ENCODE results near the gene HHAT.

The HHAT gene

GRCh38 chr1:210441028-210441427, 112.3 kb downstream of the HHAT start:
- H3K27ac ChIP-seq (ENCODE audit: low read depth, low read length, poor library complexity, severe bottlenecking), result no peak overlapping the region
- H3K9me2 ChIP-seq (ENCODE audit: low read depth, low read length), result no peaks in the 10 kb centered on the region
- no peaks in the 10 kb centered on the region for H3K27me3 ChIP-seq (ENCODE audit: insufficient read depth, low read length)
- H3K4me3 ChIP-seq (ENCODE audit: low read depth, low read length, poor library complexity, severe bottlenecking), result no peak overlapping the region
- H3K79me2 ChIP-seq (ENCODE audit: insufficient read depth, low read length), result no peaks in the 10 kb centered on the region
- no peak for TF ChIP-seq EZH2 (IDR thresholded peaks at IDR 0.05; ENCODE audit: borderline replicate concordance, low read length)
- no peak for TF ChIP-seq CTCF (IDR thresholded peaks at IDR 0.05; ENCODE audit: low read length)
- H3K4me2 ChIP-seq (ENCODE audit: low read length), result no peak overlapping the region
- H4K20me1 ChIP-seq (ENCODE audit: insufficient read depth, low read length), result no peaks in the 10 kb centered on the region
- H3F3A ChIP-seq (ENCODE audit: insufficient read depth, low read length), result no peaks in the 10 kb centered on the region
- H2AFZ ChIP-seq (ENCODE audit: low read length), result no peak overlapping the region
- no peaks in the 10 kb centered on the region for H3K36me3 ChIP-seq (ENCODE audit: insufficient read depth, low read length)
- H3K9ac ChIP-seq (ENCODE audit: low read length), result no peak overlapping the region
- H3K9me3 ChIP-seq (ENCODE audit: low read length), result no peaks in the 10 kb centered on the region
- H3K4me1 ChIP-seq (ENCODE audit: insufficient read depth, low read length, severe bottlenecking), result no peaks in the 10 kb centered on the region

- H3K4me3 ChIP-seq (ENCODE audit: low read depth, low read length, poor library complexity, severe bottlenecking), result no peak overlapping the region
- no peaks in the 10 kb centered on the region for H3K36me3 ChIP-seq (ENCODE audit: insufficient read depth, low read length)
- H3K9me2 ChIP-seq (ENCODE audit: low read depth, low read length), result no peaks in the 10 kb centered on the region
- no peak overlapping the region for H3K9ac ChIP-seq (ENCODE audit: low read length)
- no peaks in the 10 kb centered on the region for H3K9me3 ChIP-seq (ENCODE audit: low read length)
- no peaks in the 10 kb centered on the region for H3K4me1 ChIP-seq (ENCODE audit: insufficient read depth, low read length, severe bottlenecking)
- no peak overlapping the region for H3K4me2 ChIP-seq (ENCODE audit: low read length)
- H2AFZ ChIP-seq (ENCODE audit: low read length), result no peak overlapping the region
- H4K20me1 ChIP-seq (ENCODE audit: insufficient read depth, low read length), result no peaks in the 10 kb centered on the region
- no peaks in the 10 kb centered on the region for H3K27me3 ChIP-seq (ENCODE audit: insufficient read depth, low read length)
- H3K79me2 ChIP-seq (ENCODE audit: insufficient read depth, low read length), result no peaks in the 10 kb centered on the region
- no peaks in the 10 kb centered on the region for H3F3A ChIP-seq (ENCODE audit: insufficient read depth, low read length)
- H3K27ac ChIP-seq (ENCODE audit: low read depth, low read length, poor library complexity, severe bottlenecking), result no peak overlapping the region
- no peak for TF ChIP-seq EZH2 (IDR thresholded peaks at IDR 0.05; ENCODE audit: borderline replicate concordance, low read length)
- TF ChIP-seq CTCF (IDR thresholded peaks at IDR 0.05; ENCODE audit: low read length), result no peak
These were observed 116.8 kb downstream of the HHAT start for GRCh38 chr1:210445485-210445884.

- Histone ChIP-seq H3K36me3 (ENCODE audit: insufficient read depth, low read length) (no peaks in the 10 kb centered on the region), H2AFZ (ENCODE audit: low read length) (no peak overlapping the region), H3K27ac (ENCODE audit: low read depth, low read length, poor library complexity, severe bottlenecking) (no peak overlapping the region), H3K9me3 (ENCODE audit: low read length) (no peaks in the 10 kb centered on the region), H3K4me1 (ENCODE audit: insufficient read depth, low read length, severe bottlenecking) (no peaks in the 10 kb centered on the region), H3K4me3 (ENCODE audit: low read depth, low read length, poor library complexity, severe bottlenecking) (no peak overlapping the region), H3K9me2 (ENCODE audit: low read depth, low read length) (no peaks in the 10 kb centered on the region), H3K9ac (ENCODE audit: low read length) (no peak overlapping the region), H3F3A (ENCODE audit: insufficient read depth, low read length) (no peaks in the 10 kb centered on the region), H4K20me1 (ENCODE audit: insufficient read depth, low read length) (no peaks in the 10 kb centered on the region), H3K4me2 (ENCODE audit: low read length) (no peak overlapping the region), H3K27me3 (ENCODE audit: insufficient read depth, low read length) (no peaks in the 10 kb centered on the region), H3K79me2 (ENCODE audit: insufficient read depth, low read length) (no peaks in the 10 kb centered on the region)
- TF ChIP-seq EZH2 (IDR thresholded peaks at IDR 0.05; ENCODE audit: borderline replicate concordance, low read length) (no peak), CTCF (IDR thresholded peaks at IDR 0.05; ENCODE audit: low read length) (no peak)
These were observed 117.2 kb downstream of the HHAT start for GRCh38 chr1:210445931-210446330.

All from OCI-LY1 (cell line).